Stimulated activated CD4-positive, alpha-beta T cell treated with anti-CD3 and anti-CD28 coated beads, Interleukin-15, amount 100 ng/mL, for 48 hours (primary cell): Measurements from ENCODE around the gene OMP.
"Not testable (repeated sequence)": the region's sequence is repeated elsewhere in the genome, so short reads cannot be mapped to it uniquely, and the experiment has no call there.

Experiments
- DNase-seq, 2 donors: peaks; one replicate each; pipeline ENCODE4 v3.0.0-alpha.2; 2020; ENCODE audit warnings: low read depth in 2 of 2

OMP gene, protein sequence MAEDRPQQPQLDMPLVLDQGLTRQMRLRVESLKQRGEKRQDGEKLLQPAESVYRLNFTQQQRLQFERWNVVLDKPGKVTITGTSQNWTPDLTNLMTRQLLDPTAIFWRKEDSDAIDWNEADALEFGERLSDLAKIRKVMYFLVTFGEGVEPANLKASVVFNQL

GRCh38 chr11:77102246-77103210 lies at the start of gene OMP:
Gene OMP, plus strand, starts transcription at chr11:77102840. Its CDS starts 0 bp downstream, at chr11:77102840.
- DNase-seq: no peak

GRCh38 chr11:77053217-77054015 lies 49.2 kb upstream of the OMP start:
- DNase-seq: no peak

DNA sequence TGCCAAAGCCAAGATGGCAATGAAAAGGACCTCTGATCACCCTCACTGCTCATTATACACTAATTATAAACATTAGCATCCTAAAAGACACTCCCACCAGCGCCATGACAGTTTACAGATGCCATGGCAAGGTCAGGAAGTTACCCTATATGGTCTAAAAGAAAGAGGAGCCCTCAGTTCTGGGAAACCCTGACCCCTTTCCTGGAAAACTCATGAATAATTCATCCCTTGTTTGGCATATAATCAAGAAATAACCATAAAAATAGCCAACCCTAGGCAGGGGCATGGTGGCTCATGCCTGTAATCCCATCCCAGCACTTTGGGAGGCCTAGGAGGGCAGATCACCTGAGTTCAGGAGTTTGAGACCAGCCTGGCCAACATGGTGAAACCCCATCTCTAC lies 48.6 kb upstream of the OMP start:
- DNase-seq: no peak

GRCh38 chr11:77055101-77055561 lies 47.5 kb upstream of the OMP start:
- no peak for DNase-seq

- no peak for DNase-seq
Measured at GRCh38 chr11:77055913-77056312, 46.7 kb upstream of the OMP start.

DNA sequence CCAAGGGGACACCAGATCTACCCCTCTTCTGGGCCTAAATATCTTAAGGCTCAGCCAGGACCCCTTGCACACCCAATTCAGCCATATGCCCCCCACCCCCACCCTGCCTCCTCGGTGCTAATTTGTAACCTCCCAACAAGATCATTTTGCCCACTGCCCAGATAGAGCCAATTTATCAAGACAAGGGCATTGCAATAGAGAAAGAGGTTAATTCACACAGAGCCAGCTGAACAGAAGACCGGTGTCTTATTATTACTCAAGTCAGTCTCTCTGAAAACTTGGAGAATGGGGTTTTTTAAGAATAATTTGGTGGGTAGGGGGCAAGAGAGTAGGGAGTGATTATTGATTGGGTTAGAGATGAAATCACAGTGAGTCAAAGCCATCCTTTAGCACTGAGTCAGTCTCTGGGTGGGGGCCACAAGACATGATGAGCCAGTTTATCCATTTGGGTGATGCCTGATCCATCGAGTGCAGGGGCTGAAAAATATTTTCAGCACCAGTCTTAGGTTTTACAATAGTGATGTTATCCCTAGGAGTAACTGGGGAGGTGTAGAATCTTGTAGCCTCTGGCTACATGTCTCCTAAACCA lies 45.7 kb upstream of the OMP start:
- no peak for DNase-seq

DNA sequence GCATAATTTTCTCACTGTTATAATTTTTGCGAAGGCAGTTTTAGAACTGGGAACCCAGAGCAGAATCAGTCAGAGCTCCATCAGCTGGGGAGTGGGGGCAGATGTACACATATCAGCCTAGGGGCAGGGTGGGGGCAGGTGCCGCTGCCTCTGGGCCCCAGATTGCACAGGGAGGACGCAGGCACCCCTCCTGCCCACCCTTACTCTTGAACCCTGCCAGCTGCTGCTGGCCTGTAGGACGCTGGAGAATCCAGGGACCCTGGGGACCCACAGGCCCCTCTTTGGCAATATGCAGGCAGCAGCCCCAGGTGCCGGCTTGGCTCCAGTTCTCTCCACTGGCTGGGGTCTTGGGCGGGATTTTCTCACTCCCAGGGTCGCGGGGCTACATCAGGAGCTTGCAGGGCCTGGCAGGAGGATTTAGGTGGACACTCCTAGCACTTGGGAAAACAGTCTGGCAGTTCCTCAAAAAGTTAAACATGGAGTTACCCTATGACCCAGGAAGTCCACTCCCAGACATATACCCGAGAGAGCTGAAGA lies 44.6 kb upstream of the OMP start:
- DNase-seq: no peak

GRCh38 chr11:77058900-77059299 lies 43.7 kb upstream of the OMP start:
- no peak for DNase-seq

DNA sequence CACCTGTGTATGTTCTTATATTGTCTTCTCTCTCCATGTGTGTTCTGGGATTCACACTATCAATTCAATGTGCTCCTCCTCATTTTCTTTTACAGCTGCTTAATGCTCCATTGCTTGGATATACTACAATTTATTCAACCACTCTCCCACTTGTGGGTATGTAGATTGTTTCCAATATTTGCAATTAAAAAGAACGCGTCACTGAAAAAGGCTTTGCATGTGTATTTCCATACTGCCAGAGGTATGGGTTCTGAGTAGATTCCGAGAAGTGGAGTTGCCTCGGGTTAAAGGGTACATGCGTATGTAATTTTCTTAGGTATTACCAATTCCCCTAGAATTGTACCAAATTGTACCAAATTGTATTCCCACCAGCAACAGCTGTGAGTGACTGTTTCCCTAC lies 42.8 kb upstream of the OMP start:
- DNase-seq: no peak

DNA sequence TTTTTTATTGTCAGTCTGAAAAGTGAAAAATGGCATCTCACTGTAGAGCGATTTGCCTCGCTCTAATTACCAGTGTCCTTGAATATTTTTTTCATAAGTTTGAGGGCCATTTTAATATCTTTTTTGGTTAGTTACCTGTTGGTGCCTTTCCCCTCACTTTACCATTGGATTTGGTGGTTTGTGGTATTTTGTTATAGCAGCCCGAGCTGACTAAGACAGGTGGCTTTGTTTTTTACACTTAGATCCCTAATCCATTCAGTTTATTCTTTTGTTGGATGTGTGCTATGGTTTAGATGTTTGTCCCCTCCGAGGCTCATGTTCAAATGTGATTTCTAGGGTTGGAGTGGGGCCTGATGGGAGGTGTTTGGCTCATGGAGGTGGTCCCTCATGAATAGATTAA lies 42.4 kb upstream of the OMP start:
- DNase-seq: no peak

- DNase-seq: not testable (repeated sequence)
Measured at GRCh38 chr11:77061258-77061657, 41.4 kb upstream of the OMP start.

DNA sequence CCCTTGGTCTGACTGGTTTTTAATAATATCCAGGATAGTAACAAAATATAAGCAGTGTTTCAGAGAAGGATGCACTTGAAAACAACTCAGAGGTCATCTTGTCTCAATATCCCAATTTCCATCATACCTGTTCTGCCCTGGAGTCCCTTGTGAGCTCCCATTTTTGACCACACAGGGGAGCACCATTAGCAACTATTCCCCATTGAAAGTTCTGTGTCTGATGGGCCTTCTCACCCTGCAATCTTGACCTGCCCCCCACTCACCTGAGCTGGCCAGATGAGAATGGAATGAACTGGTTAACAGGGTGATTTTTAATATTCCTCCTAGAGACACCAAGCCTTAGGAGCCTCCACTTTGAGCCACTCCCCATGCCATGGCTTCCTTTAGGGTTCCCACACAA lies 39.7 kb upstream of the OMP start:
- no peak for DNase-seq

DNA sequence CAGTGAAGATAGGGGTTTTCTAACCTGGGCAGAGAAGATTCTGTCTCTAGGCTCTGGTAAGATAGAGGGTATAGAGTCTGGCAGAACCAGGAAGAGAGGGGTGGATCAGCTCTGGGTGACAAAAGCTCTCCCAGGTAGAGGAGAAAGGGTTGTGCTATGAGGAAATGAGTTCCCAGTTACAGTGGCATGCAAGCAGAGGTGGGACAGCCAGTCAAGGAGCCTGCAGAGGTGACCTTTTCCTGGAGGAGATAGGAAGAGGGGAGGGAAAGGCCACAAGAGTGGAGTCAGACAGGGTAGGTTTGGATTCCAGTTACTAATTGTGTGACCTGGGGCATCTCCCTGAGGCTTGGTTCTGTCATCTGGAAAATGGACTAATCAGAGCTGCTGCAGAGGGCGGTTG lies 39.2 kb upstream of the OMP start:
- no peak for DNase-seq

- DNase-seq: no peak
Measured at GRCh38 chr11:77063861-77064260, 38.8 kb upstream of the OMP start.

GRCh38 chr11:77064648-77065217 lies 37.9 kb upstream of the OMP start:
- no peak for DNase-seq

DNA sequence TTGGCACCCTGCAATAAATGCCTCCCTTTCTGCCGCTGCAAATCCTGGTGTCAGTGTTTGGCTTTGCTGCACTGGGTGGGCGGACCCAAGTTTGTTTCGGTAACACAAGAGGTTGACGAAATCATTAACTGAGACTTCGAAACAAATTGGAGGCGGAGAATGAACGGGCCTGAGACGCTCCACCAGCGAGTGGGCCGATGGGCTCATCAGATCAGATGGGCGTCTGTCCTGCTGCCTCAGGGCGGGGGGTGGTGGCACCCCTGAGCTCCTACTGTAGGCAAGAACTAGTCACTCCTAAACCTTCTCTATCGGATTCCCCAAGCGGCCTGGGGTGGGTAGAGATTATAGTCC lies 36.8 kb upstream of the OMP start:
- DNase-seq: no peak

DNA sequence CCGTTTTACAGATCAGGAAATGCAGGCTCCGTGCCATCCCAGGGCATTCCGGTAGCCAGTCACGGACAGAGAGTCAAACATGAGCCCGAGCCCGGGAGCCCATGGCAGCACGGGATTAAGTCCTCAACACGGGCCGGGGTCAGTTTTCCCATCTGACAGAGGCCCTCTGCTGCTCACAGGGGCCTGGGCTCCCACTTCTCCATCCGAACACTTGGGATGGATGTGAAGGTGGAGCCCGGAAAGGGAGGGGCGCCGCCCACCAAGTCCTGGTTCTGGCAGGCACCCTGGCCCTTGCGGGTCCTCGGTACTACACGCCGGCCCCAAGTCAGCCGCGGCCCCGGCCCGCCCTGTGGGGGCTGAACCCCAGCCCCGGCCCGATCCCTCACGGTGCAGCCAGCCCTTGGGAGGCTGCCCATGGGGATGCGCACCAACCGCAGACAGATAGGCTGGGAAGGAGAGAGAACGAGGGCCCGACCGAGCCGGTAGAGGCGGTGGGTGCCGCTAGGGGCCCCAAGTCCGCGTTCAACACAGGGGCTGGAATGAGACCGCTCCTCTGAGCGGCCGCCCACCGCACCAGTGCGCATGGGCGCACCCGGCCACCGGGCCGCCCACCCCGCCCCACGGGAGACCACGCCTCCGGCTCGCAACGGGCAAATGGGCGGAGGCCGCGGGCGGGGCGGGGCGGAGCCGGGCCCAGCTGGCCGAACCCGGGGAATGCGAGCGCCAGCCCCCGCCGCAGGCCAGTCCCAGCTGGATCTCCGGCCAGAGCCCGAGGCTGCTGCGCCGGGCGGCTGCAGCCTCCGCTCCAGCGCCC lies 36.2 kb upstream of the OMP start, which contains the start of gene CAPN5:
TSS of gene CAPN5 (plus strand) at position 743 of the 814 bp plus-strand sequence. CDS start 17,916 bp downstream, outside the sequence.
- peak; percentile 67 to 84 for DNase-seq

GRCh38 chr11:77067861-77068443 lies 34.7 kb upstream of the OMP start:
- no peak for DNase-seq

DNA sequence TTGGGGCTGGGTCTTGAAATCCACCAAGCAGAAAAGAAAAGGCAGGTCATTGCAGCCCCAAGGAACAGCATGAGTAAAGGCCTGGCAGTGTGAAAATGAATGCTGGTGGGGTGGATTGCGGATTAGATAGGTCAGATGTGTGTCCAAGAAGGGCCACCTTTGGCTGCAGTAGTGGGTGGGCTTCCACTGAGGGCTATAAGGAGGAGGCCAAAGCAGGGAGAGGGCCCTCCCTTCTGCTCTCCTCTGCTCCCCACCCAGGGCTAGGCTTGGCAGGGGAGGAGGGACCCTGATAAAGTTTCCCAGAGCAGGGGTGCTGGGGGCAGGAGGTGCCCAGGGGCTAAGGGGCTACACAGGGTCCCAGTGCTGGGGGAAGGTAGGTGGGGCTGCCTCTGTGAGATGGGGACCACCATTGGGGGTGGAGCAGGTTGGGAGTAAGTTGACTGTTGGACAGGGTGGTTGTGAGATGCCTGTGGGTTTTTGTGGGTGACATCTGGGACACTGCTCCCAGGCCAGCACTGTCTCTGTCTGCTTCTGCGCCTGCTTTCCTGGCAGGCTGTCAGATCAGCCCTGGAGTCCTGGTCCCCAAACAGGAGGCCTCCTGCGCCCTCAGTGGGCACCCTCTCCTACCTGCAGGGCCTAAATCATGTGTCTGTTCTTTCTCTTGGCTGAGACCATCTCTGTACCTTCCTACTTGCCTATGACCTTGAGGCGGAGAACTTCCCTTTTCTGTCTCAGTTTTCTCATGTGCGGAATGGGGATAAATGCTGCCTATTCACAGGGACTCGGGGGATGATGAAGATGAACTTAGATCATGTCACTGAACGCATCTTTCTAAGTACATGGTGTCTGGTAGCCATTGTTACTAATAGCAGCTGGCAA lies 33.9 kb upstream of the OMP start:
- DNase-seq: no peak
